Measurements from ENCODE around the gene VWA2.

DNA sequence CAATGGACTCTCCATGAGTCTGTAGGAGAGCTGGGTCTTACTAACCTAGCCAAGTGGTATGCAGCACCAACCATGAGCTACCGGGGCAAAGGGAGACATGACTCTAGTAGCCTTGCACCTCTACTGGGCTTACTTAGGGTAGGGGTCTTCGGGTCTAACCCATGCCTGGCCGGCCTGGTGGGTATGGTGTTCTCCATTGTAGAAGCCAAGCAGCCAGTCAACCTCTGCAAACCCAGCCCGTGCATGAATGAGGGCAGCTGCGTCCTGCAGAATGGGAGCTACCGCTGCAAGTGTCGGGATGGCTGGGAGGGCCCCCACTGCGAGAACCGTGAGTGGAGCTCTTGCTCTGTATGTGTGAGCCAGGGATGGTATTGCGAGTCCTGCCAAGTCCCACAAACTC, 51.0 kb downstream of the VWA2 start:
- TF ChIP-seq SMC3 (IDR thresholded peaks at IDR 0.05; ENCODE audit: low read depth, low read length): no peak
- no peak for TF ChIP-seq CTCF (conservative IDR thresholded peaks at IDR 0.05; ENCODE audit: low read depth, low read length)
- TF ChIP-seq, protein P1, sequence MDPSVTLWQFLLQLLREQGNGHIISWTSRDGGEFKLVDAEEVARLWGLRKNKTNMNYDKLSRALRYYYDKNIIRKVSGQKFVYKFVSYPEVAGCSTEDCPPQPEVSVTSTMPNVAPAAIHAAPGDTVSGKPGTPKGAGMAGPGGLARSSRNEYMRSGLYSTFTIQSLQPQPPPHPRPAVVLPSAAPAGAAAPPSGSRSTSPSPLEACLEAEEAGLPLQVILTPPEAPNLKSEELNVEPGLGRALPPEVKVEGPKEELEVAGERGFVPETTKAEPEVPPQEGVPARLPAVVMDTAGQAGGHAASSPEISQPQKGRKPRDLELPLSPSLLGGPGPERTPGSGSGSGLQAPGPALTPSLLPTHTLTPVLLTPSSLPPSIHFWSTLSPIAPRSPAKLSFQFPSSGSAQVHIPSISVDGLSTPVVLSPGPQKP (IDR thresholded peaks at IDR 0.05; ENCODE audit: borderline replicate concordance, low read depth, low read length): no peak
- TF ChIP-seq POLR2A (IDR thresholded peaks at IDR 0.05; ENCODE audit: low read depth, low read length): no peak
- no peak for TF ChIP-seq BHLHE40 (IDR thresholded peaks at IDR 0.05; ENCODE audit: low read depth, low read length)
